ENCODE results near the gene RAD9A. TPM values are rescaled to one million over a fixed set of nuclear protein-coding genes. Genes with fewer than 3 reads are reported as not detected.

The RAD9A gene
- total and polyA plus RNA-seq, 9 of the 15 experiments (the other 6 are each of a cell fraction or from before 2014, with no cell fraction given) = 1.4 to 41.2 (median 16.1) TPM

DNA sequence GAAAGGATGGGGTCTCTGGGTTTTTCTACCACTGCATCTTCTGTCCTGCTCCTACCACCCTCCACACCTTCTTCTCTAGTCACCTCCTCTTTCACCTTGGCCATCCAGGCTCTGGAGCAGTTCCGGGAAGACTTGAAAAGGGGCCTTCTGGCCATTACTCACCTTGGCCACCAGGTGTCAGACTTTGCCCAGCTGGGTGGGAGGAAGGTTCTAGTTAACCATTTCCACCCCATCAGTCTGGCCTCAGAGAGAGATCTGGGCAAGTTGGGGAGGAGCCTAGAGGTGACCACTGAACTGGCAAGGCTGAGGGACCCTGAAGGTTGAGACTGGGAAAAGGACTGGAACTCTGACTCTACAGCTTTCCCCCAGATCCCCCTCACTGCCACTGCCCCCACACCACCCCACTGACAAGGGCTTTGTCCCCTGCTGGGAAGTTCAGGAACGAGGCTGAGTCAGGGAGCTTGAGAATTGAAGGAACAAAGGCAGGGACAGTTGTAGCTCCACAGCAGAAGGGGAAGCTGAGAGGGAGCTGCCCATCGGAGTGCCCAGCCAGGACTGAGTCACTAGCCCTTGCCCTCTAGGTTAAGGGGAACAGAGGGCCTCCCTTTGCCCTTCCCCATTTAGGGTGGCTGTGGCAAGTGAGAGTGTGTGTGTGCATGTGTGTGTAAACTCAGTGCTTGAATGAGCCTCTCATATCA, 34.8 kb upstream of the RAD9A start (continued):
- TF ChIP-seq, protein P1, sequence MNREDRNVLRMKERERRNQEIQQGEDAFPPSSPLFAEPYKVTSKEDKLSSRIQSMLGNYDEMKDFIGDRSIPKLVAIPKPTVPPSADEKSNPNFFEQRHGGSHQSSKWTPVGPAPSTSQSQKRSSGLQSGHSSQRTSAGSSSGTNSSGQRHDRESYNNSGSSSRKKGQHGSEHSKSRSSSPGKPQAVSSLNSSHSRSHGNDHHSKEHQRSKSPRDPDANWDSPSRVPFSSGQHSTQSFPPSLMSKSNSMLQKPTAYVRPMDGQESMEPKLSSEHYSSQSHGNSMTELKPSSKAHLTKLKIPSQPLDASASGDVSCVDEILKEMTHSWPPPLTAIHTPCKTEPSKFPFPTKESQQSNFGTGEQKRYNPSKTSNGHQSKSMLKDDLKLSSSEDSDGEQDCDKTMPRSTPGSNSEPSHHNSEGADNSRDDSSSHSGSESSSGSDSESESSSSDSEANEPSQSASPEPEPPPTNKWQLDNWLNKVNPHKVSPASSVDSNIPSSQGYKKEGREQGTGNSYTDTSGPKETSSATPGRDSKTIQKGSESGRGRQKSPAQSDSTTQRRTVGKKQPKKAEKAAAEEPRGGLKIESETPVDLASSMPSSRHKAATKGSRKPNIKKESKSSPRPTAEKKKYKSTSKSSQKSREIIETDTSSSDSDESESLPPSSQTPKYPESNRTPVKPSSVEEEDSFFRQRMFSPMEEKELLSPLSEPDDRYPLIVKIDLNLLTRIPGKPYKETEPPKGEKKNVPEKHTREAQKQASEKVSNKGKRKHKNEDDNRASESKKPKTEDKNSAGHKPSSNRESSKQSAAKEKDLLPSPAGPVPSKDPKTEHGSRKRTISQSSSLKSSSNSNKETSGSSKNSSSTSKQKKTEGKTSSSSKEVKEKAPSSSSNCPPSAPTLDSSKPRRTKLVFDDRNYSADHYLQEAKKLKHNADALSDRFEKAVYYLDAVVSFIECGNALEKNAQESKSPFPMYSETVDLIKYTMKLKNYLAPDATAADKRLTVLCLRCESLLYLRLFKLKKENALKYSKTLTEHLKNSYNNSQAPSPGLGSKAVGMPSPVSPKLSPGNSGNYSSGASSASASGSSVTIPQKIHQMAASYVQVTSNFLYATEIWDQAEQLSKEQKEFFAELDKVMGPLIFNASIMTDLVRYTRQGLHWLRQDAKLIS (CRISPR knock-in tag; IDR thresholded peaks at IDR 0.05) = no peak
- TF ChIP-seq ZBED1 (IDR thresholded peaks at IDR 0.05) (no peak), TEAD1 (CRISPR knock-in tag; IDR thresholded peaks at IDR 0.05) (no peak), GABPB1 (CRISPR knock-in tag; IDR thresholded peaks at IDR 0.05) (0 out of 2 replicates have a peak, but pooled peaks have one; percentile 43), SMAD3 (CRISPR knock-in tag; conservative IDR thresholded peaks at IDR 0.05) (no peak), MIER1 (IDR thresholded peaks at IDR 0.05; ENCODE audit: low read depth) (no peak), E2F3 (CRISPR knock-in tag; IDR thresholded peaks at IDR 0.05) (no peak), CBX8 (IDR thresholded peaks at IDR 0.05; ENCODE audit: borderline replicate concordance, extremely low read depth, low read depth, low read length, poor library complexity, severe bottlenecking) (no peak), ZNF124 (CRISPR knock-in tag; IDR thresholded peaks at IDR 0.05) (no peak), ZNF780A (CRISPR knock-in tag; IDR thresholded peaks at IDR 0.05) (no peak), NBN (IDR thresholded peaks at IDR 0.05; ENCODE audit: low read depth) (peak; percentile 46; the same call in 1 of the 2 replicates), RBM34 (IDR thresholded peaks at IDR 0.05; ENCODE audit: borderline replicate concordance, insufficient read depth, low read length) (no peak), NFRKB (IDR thresholded peaks at IDR 0.05; ENCODE audit: low read depth) (peak; percentile 33; the same call in 1 of the 2 replicates), ZNF408 (CRISPR knock-in tag; IDR thresholded peaks at IDR 0.05; ENCODE audit: low read depth) (no peak)
- TF ChIP-seq, protein P2, sequence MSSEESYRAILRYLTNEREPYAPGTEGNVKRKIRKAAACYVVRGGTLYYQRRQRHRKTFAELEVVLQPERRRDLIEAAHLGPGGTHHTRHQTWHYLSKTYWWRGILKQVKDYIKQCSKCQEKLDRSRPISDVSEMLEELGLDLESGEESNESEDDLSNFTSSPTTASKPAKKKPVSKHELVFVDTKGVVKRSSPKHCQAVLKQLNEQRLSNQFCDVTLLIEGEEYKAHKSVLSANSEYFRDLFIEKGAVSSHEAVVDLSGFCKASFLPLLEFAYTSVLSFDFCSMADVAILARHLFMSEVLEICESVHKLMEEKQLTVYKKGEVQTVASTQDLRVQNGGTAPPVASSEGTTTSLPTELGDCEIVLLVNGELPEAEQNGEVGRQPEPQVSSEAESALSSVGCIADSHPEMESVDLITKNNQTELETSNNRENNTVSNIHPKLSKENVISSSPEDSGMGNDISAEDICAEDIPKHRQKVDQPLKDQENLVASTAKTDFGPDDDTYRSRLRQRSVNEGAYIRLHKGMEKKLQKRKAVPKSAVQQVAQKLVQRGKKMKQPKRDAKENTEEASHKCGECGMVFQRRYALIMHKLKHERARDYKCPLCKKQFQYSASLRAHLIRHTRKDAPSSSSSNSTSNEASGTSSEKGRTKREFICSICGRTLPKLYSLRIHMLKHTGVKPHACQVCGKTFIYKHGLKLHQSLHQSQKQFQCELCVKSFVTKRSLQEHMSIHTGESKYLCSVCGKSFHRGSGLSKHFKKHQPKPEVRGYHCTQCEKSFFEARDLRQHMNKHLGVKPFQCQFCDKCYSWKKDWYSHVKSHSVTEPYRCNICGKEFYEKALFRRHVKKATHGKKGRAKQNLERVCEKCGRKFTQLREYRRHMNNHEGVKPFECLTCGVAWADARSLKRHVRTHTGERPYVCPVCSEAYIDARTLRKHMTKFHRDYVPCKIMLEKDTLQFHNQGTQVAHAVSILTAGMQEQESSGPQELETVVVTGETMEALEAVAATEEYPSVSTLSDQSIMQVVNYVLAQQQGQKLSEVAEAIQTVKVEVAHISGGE (CRISPR knock-in tag; IDR thresholded peaks at IDR 0.05) = no peak
- TF ChIP-seq, protein P3, sequence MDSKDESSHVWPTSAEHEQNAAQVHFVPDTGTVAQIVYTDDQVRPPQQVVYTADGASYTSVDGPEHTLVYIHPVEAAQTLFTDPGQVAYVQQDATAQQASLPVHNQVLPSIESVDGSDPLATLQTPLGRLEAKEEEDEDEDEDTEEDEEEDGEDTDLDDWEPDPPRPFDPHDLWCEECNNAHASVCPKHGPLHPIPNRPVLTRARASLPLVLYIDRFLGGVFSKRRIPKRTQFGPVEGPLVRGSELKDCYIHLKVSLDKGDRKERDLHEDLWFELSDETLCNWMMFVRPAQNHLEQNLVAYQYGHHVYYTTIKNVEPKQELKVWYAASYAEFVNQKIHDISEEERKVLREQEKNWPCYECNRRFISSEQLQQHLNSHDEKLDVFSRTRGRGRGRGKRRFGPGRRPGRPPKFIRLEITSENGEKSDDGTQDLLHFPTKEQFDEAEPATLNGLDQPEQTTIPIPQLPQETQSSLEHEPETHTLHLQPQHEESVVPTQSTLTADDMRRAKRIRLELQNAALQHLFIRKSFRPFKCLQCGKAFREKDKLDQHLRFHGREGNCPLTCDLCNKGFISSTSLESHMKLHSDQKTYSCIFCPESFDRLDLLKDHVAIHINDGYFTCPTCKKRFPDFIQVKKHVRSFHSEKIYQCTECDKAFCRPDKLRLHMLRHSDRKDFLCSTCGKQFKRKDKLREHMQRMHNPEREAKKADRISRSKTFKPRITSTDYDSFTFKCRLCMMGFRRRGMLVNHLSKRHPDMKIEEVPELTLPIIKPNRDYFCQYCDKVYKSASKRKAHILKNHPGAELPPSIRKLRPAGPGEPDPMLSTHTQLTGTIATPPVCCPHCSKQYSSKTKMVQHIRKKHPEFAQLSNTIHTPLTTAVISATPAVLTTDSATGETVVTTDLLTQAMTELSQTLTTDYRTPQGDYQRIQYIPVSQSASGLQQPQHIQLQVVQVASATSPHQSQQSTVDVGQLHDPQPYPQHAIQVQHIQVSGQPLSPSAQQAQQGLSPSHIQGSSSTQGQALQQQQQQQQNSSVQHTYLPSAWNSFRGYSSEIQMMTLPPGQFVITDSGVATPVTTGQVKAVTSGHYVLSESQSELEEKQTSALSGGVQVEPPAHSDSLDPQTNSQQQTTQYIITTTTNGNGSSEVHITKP (IDR thresholded peaks at IDR 0.05; ENCODE audit: partially characterized antibody) = no peak
